T-helper 2 cell (primary cell): Measurements from ENCODE around the gene GOLGB1.
"Not testable (repeated sequence)": the region's sequence is repeated elsewhere in the genome, so short reads cannot be mapped to it uniquely, and the experiment has no call there.

ENCODE experiments used
- DNase-seq, 5 experiments: peaks; one replicate each; pipeline versions ENCODE4 v3.0.0 to v3.0.0-alpha.2; 2012 to 2022
- total RNA-seq, 2 donors: gene quantifications; one replicate each; lab custom pipeline; 2026; lab: John Stamatoyannopoulos, UW

GOLGB1 gene
- total RNA-seq: 242 to 287 reads per million in 2 donors

- DNase-seq: peak; percentile 79 to 100 (median 88)
These were observed at the start of gene GOLGB1 for GRCh38 chr3:121749276-121750086. Gene GOLGB1, minus strand, starts transcription at chr3:121749741. Its CDS starts 18,770 bp downstream, at chr3:121730971.

- DNase-seq: no peak
These were observed 47.4 kb upstream of the GOLGB1 start for GRCh38 chr3:121796970-121797369.

- DNase-seq: no peak
These were observed 44.9 kb upstream of the GOLGB1 start for GRCh38 chr3:121794264-121794983.

- DNase-seq: peak in 1 of 5 experiments; percentile 15
These were observed 43.5 kb upstream of the GOLGB1 start for GRCh38 chr3:121793078-121793477.

DNA sequence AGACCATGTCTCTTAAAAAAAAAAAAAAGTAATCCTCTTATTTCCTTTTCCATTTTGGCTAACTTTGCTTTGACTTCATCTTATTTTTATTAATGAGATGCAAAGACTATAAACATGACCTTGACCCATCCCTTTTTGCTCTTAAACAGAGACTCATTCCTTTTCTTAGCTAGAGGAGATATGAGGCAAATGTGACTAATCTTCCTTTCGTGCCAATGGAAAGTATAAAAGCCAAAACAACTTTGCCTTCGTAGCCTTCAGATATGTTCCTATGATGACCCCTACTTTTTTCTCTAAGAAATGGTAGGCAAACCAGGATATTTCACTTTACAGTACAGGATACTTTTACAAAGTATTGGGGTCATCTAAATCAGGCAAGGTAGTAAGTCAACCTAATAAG lies 36.9 kb upstream of the GOLGB1 start:
- DNase-seq: no peak

DNA sequence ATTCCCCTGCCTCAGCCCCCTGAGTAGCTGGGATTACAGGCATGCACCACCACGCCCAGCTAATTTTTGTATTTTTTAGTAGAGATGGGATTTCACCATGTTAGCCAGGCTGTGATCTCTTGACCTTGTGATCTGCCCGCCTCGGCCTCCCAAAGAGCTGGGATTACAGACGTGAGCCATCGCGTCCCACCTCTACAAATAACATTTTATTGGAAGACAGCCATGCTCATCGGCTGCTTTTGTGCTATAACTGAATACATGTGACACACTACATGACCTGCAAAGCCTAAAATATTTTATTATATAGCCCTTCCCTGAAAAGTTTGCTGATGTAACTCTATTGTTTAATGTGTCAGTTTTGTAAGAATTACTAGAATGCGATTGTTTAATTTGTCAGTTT lies 33.2 kb upstream of the GOLGB1 start:
- not testable (repeated sequence) for DNase-seq

GRCh38 chr3:121781611-121782010 lies 32.1 kb upstream of the GOLGB1 start:
- no peak for DNase-seq

DNA sequence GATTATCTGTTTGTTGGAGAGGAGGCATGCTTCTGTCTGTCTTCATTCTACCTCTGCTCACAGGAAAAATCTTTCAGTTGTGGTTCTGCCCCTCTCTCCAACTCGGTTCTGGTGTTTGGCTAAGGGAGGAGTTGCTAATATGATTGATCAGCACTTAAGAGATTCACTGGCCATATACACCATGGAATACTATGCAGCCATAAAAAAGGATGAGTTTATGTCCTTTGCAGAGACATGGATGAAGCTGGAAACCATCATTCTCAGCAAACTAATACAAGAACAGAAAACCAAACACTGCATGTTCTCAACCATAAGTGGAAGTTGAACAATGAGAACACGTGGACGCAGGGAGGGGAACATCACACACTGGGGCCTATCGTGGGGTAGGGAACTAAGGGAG lies 25.6 kb upstream of the GOLGB1 start:
- not testable (repeated sequence) for DNase-seq

DNA sequence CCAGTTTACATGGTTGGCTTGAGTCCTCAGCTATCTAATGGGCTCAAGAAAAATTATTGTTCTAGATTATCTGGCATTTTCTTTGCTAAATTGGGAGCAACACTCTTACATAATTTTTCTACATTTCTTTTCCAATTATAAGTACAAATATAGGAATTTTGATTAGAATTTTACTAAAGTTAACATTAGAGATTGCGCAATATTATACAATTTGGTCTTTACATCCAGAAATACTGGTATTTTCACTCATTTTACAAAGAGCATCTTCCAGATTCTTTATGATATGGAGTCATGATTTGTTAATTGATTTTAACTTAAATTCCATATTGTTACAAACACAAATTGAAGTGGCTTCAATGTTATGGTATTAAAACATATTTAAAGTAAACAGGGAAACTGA lies 19.7 kb upstream of the GOLGB1 start:
- no peak for DNase-seq

GRCh38 chr3:121768452-121768851 lies 18.9 kb upstream of the GOLGB1 start:
- no peak for DNase-seq

- no peak for DNase-seq
These were observed 10.1 kb upstream of the GOLGB1 start for GRCh38 chr3:121759541-121760202.

- no peak for DNase-seq
These were observed 9.3 kb upstream of the GOLGB1 start for GRCh38 chr3:121758727-121759450.

- DNase-seq: no peak
These were observed 8.4 kb upstream of the GOLGB1 start for GRCh38 chr3:121757812-121758545.

DNA sequence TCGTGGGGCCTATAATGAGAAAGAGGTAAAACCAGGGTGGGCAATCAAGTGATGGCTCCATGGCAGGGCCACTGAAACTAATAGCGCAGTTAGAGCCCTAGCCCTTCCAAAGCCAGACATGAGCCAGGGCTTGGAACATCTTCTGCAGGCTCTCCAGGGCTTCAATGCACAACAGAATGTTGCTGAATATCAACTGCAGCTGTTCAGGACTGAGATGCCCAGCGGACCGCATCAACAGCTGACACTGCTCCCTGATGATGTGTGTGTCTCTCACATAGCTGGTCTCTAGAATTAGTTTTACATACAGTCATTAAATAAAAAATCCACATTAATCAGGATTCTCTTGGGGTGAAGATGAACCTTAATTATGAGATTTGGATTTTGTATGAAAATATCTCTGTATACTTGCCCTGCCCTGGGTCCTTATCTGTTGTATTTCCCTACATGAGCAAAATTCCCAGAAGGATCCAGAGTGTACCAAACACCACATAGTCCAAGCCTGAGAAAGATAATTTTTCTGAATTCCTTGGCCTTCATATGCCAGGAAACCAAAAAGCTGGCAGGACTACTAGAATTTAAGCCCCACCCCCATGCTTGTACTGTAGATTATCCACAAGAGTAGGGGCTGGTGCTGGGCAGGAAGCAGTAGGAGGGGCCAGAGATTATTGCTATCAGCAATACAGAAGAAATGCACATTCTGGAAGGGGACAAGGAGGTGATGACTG lies 7.7 kb upstream of the GOLGB1 start:
- no peak for DNase-seq

DNA sequence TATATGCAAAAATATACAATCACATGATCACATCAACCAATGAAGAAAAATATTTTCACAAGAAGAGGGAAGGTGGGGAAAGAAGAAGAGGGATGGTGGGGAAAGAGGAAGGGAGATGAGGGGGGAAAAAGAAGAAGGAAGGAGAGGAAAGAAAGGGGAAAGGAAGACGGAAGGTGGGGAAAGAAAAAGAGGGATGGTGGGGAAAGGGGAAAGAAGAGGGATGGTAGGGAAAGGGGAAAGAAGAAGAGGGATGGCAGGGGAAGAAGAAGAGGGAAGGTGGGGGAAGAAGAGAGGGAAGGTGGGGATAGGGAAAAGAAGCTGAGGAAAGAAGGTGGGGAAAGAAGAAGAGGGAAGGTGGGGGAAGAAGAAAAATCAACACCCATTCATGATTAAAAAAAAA lies 3.2 kb upstream of the GOLGB1 start:
- no peak for DNase-seq

GRCh38 chr3:121752261-121752660 lies 2.7 kb upstream of the GOLGB1 start:
- no peak for DNase-seq

DNA sequence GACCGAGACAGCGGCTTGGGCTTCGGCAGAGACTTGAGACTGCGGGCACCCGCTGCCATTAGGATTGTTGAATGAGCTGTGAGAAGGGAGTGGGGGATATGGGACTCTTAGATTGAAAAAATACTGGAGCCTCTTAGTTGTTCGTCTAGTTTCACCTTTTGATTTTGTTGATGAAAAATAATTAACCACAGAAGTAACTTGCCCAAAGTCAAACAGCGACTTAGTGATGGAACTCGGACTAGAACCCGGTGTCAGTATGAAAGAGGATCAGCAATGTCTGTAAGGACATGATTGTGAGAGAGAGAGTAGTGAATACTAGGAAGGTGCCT lies 510 bp upstream of the GOLGB1 start:
- peak in 1 of 5 experiments; percentile 9 for DNase-seq

DNA sequence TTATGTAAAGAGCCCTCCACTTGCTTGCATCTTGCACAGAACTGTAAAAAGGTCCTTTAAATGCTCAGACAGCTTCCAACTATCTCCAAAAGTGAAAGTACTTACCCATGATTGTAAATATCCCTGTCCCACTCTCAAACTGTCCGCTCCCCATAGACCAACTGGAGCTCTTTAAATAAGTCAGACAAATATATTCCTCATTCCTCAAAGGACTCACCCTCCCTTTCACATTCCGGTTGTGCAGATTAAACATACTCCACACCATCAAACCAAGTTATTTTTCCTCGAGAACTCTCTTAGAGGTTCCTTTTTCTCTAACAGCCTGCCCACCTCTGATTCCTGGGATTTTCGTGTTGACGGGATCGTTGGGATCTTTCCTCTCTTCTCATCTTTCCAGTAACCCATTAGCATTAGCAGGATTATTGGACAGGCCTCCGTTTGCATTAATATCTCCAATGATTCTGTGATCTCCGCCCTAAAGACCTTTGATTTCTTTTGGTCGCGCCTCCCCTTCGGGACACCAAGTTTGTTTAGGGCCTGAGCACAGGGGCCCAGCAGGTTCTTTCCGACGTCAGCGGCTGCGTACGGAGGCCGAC lies 763 bp downstream of the GOLGB1 start:
- peak in 1 of 5 experiments; percentile 72 for DNase-seq

GRCh38 chr3:121747976-121748375 lies 1.6 kb downstream of the GOLGB1 start:
- no peak for DNase-seq

DNA sequence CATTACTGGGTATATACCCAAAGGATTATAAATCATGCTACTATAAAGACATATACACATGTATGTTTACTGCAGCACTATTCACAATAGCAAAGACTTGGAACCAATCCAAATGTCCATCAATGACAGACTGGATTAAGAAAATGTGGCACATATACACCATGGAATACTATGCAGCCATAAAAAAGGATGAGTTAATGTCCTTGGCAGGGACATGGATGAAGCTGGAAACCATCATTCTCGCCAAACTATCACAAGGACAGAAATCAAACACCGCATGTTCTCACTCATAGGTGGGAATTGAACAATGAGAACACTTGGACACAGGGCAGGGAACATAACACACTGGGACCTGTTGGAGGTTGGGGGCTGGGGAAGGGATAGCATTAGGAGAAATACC lies 6.4 kb downstream of the GOLGB1 start:
- not testable (repeated sequence) for DNase-seq

GRCh38 chr3:121740896-121741295 lies 8.6 kb downstream of the GOLGB1 start:
- no peak for DNase-seq
